ENCODE data around the gene ACSM4.

The ACSM4 gene

DNA sequence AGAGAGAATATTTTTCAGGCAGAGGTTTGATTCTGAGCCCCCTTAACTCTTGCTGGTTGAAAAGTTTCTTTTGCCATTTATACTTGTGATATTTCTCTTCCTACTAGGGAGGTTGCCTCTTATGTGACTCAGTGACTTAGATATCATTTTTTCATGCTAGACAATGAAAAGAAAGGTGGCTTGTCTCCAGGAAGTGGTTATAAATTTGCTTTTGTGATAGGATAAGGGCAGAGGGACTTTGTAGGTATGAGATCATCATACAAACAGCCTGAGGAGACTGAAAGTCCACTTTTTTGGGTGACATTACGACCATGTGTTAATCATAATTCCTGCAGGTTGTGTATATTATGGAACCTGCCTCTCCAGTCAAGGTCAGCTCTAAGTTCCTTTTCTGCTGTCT is 35.8 kb downstream of the ACSM4 start:
- no peak for DNase-seq

DNA sequence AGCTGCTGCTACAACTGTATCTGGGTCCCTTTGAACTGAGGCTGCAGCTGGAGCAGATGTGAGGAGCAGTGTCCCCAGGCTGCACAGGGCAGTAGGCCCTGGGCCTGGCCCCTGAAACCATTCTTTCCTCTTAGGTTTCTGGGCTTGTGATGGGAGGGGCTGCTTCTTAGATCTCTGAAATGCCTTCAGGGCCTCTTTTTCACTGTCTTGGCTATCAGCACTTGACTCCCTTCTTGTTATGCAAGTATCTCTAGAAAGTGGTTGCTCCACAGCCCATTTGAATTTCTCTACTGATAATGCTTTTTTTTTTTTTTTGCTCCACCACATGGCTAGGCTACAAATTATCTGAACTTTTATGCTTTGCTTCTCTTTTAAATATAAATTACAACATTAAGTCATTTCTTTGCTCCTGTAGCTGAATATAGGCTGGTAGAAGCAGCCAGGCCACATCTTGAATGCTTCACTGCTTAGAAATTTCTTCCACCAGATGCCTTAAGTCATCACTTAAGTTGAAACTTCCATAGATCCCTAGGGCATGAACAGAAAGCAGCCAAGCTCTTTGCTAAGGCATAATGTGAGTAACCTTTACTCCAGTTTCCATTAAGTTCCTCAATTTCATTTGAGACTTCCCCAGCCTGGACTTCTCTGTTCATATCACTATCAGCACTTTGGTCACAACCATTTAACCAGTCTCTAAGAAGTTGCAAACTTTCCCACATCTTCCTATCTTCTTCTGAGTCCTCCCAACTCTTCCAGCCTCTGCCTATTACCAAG is 41.1 kb downstream of the ACSM4 start:
- DNase-seq: no peak

DNA sequence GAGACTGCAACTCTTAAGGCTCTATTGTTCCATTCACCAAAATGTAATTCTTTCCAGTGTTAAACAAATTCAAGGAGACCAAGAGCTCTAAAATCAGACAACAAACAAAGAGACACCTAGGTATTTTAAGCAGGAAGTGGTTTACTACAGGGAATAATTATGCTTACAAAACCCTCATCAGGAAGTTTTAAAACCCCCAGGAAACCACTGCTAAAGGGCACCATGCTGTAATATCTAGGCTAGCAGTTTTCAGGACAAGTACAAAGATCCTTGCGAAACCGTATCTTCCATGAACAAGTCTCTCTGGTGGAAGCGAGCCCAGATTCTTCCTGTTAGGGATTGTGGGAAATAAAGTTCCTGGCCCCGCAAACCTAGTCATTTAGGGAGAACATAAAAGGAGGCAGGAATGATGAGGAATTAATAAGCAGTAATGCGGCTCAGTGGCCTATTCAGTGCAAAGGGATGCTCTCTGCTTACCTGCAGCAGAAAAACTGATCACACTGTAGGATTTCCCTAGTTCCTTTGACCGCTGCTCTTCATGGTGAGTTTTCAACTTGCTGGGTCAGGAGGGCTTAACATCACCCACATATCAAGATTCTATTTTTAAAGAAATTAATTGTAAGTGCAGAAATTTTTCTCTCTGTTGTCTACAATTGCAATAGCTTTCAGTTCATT is 42.8 kb downstream of the ACSM4 start:
- no peak for DNase-seq

DNA sequence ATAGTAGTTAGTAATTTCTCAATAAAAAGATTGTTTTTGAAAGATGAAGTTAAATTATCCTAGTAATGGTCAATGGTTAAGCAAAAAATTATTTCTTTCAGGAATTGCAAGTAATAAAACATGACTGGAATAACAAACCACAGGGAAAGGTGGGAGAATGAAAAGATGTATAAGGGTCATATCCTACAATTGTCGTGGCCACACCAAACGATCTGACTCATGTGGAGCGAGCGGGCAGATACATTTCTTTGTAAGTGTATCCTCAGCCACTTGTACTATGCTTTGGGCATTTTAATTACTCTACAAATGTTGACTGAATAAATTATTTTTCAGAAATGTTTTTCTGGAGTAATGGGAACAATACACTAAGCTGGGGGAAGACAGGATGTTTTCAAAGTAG is 45.5 kb downstream of the ACSM4 start:
- DNase-seq: no peak

DNA sequence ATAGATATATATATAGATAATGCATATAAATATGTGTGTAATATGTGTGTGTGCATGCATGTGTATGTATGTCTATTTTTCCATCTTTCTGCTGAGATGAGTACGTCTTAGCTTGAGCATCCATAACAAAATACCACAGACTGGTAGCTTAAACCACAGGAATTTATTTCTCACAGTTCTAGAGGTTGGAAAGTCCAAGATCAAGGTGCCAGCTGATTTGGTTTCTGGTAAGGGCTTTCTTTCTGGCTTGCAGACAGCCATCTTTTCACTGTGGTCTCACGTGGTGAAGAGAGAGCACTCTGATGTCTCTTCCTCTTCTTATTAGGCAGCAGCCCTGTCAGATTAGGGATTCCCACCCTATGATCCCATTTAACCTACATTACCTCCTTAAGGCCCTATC is 47.3 kb downstream of the ACSM4 start:
- DNase-seq: no peak

DNA sequence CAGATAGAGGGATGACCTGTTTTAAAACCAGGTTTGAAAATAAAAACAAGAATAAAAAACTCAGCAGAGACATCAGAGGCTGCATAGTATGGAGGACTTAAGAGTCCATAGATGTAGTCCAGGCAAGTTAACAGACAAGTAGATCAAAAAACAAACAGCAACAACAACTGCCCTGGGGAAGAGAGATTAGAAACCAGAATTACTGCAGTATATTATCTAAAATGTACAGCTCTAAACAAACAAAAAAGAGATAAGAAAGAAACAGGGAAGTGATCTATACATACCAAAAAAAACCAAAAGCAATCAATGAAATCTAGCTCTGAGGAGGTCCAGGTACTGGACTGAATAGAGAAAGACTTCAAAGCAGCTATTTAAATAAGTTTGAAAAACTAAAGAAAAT is 48.8 kb downstream of the ACSM4 start:
- DNase-seq: no peak

DNA sequence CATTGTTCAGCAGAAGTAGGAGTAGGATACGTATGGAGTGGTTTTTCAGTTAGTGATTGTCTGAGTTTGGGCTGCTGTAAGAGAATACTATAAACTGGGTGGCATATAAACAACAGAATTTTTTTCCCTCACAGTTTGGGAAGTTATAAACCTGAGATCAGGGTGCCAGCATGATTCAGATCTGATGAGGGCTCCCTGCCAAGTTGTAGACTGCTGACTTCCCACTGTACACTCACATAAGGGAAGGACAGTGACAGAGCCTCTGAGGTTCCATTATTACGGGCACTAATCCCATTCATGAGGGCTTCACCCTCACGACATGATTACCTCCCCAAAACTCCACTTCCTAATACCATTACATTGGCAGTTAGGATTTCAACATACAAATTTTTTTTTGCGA is 50.7 kb downstream of the ACSM4 start:
- DNase-seq: no peak

DNA sequence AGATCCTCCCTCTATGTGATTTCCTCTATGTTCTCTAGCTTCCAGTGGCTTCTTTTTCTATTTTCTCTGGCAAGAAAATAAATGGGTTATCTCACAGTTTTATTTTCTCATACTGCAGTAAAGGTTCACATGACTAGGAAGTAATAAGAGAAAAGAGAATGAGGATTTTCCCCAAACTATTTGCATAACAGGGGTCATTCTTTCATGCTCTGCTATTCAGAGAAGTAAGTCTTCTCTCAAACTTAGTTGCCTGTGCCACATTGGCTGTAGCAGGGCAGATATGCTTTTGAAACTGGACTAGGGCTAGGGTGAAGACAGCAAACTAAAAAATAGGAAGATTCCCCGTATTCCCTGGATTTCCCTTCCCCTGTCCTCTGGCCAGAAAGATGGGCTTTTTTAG is 57.4 kb downstream of the ACSM4 start:
- DNase-seq: no peak

DNA sequence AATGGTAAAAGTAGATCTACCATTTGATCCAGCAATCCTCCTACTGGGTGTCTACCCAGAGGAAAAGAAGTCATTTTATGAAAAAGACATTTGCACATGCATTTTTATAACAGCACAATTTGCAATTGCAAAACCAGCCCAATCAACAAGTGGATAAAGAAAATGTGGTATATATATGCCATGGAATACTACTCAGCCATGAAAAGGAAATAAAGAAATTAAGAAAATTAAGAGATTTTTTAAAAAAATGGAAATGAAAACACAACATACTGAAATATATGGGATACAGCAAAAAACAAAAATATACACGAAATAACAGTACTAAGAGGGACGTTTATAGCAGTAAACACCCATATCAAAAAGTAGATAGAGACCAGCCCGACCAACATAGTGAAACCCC is 58.9 kb downstream of the ACSM4 start:
- DNase-seq: no peak

DNA sequence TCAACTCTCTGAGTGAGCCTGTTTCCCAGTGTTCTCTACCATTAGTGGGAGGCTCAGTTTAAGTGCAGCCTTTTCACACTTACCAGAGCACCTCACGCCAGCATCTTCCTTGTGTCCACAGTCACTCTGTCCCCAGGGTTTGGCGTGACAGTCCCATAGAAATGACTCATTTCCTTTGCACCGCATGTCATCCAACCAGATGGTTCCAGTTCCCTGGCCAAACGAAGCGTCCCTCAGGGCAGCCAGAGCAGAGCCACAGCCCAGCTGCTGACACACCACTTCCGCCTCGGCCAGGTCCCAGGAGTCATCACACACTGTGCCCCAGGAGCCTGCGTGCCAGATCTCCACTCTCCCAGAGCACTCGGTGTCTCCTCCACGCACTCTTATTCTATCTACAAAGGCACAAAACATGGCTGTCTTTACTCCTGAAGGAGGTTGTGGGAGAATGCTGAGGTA is 65.4 kb downstream of the ACSM4 start:
- no peak for DNase-seq

DNA sequence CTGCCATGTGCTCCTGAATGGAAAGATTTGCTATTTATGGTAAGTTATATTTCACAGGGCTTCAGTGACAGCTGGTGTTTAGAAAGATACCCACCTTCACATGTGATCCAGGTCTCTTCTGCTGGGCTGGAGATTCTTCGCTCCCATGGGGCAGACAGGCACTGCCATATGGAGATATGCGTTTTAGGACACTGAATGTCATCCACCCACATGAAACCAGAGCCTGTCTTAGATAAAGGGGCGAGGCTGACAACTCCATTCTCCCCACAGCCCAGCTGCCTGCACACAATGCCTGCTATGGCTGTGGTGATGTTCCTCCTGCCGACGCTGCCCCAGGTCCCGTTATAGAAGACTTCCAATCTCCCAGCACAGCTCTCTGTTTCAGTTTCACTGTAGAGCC is 69.4 kb downstream of the ACSM4 start:
- no peak for DNase-seq

DNA sequence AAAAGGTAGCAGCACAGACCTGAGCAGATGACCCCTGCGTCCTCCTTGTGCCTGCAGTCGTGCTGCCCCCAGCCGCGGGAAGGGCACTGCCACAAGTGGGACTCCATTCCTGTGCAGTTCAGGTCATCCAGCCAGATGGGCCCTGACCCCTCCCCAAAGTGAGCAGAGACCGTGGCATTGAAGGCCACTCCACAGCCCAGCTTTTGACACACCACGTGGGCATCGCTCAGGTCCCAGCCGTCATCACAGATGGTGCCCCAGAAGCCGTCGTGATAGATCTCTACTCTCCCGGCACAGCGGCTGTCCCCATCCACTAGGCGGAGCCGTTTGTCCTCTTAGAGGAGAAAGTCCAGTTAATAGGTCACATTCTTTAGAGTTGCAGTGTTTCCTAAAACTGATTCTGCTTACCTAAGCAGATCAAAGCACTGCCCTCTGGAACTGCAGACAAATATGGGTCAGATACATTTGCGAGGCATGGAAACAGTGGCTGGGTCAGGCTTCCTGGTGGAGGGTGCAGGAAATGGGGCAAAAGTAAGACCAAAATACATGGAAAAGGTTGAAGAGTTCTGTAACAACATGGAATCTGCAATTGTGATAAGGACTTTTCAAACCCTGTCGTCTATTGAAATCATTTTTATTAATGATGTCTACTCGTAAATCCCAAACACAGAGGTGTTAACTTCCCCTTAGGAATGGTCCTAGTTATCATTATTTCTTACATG is 70.7 kb downstream of the ACSM4 start:
- DNase-seq: no peak

DNA sequence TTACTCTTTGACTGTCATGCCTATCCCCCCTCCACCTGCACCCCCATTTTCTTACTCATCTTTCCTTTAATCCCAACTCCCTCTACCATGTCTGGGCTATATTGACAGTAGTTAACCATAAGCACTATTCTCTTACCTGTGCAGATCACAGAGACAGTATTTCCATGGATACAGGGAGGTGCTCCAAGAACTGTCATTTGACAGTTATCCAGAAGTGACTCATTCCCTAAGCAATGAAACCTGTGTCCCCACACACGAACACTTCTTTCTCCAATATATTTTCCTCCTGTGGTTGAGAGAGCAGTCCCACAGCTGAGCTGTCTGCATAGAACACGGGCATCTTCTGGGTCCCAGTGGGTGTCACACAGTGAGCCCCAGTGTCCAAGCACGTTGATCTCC is 71.3 kb downstream of the ACSM4 start:
- no peak for DNase-seq

DNA sequence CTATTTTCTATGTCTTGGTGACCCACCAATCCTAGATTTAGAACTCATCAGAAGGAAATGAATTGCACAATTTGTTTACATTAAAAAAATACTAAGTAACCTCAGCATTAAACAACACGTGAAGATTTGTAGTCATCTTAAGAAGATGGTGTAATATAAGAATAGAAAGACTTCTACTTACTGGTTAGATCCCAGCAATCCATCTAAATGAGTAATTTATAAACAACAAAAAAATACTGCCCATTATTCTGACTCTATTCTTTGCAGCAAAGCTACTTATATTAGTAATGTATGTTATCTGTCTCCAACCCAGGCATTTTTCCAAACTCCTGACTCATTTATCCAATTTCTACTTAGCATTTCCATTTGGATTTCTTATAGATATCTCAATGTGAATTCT is 72.3 kb downstream of the ACSM4 start:
- DNase-seq: no peak

Measured in stimulated activated CD4-positive, alpha-beta T cell treated with anti-CD3 and anti-CD28 coated beads, Interleukin-12 subunit alpha, Interleukin-12 subunit beta, amount 100 ng/mL, for 4 hours (primary cell).